ENCODE measurements around the gene MPDZ.

DNA sequence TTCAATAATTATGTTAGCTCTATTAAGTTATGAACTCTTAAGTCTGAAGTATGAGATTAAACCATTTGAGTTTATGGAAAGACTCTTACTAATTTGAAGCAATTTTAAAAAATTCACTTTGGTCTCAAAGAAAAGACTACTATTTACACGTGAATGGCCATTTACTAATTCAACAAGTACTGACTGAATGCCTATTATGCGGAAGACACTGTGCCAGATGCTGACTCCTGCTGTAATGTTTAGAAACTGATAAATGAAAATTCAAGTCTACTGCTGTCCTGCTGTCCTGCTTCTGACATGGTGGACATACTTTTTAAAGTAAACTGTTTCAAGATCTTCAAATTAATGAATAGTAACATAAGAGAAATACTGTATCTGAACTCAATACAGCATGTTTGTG lies 116.2 kb downstream of the MPDZ start:
- TF ChIP-seq, protein P1, sequence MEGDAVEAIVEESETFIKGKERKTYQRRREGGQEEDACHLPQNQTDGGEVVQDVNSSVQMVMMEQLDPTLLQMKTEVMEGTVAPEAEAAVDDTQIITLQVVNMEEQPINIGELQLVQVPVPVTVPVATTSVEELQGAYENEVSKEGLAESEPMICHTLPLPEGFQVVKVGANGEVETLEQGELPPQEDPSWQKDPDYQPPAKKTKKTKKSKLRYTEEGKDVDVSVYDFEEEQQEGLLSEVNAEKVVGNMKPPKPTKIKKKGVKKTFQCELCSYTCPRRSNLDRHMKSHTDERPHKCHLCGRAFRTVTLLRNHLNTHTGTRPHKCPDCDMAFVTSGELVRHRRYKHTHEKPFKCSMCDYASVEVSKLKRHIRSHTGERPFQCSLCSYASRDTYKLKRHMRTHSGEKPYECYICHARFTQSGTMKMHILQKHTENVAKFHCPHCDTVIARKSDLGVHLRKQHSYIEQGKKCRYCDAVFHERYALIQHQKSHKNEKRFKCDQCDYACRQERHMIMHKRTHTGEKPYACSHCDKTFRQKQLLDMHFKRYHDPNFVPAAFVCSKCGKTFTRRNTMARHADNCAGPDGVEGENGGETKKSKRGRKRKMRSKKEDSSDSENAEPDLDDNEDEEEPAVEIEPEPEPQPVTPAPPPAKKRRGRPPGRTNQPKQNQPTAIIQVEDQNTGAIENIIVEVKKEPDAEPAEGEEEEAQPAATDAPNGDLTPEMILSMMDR (IDR thresholded peaks at IDR 0.05) = no peak
- no peak for TF ChIP-seq POLR2A (IDR thresholded peaks at IDR 0.05)
